ENCODE data around the gene AP3S1. TPM values are rescaled to one million over a fixed set of nuclear protein-coding genes. Genes with fewer than 3 reads are reported as not detected.

The AP3S1 gene
- total and polyA plus RNA-seq, 3 donors from 2014 or later = 103 to 136 (median 105) TPM

DNA sequence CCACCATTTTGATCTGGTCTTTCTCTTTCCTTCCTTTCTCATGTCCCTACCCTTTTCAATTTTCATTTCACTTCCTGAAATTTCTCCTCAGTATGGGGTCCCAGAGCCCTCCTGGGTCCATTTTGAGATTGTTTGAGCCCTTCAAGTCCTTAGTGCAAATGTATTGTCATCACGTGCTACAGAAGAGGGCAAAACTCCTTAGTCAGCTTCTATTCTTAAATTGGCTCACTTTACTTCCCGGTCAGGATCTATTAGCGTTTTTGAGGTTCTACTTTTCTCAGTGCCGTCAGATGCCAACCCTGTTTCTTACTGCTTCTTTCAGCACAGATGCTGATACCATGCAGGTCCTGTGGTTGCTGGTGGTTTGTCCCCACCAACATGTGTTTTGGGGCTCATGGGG, 6.3 kb upstream of the AP3S1 start:
- WGBS, 2 donors = 92 to 93% methylated on average over 4 of the region's 4 CpGs
- intact Hi-C loops (cut with DNase I; ENCODE audit: low total_unique reads) = no loop called here
- H3K9me3 ChIP-seq = no peaks in the 10 kb centered on the region
- H3K36me3 ChIP-seq (ENCODE audit: low read depth, missing control alignments) = no peaks in the 10 kb centered on the region
- H3K27ac ChIP-seq = no peak overlapping the region
- H3K4me3 ChIP-seq = no peak overlapping the region
- TF ChIP-seq, protein P1, sequence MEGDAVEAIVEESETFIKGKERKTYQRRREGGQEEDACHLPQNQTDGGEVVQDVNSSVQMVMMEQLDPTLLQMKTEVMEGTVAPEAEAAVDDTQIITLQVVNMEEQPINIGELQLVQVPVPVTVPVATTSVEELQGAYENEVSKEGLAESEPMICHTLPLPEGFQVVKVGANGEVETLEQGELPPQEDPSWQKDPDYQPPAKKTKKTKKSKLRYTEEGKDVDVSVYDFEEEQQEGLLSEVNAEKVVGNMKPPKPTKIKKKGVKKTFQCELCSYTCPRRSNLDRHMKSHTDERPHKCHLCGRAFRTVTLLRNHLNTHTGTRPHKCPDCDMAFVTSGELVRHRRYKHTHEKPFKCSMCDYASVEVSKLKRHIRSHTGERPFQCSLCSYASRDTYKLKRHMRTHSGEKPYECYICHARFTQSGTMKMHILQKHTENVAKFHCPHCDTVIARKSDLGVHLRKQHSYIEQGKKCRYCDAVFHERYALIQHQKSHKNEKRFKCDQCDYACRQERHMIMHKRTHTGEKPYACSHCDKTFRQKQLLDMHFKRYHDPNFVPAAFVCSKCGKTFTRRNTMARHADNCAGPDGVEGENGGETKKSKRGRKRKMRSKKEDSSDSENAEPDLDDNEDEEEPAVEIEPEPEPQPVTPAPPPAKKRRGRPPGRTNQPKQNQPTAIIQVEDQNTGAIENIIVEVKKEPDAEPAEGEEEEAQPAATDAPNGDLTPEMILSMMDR (IDR thresholded peaks at IDR 0.05) = no peak
- TF ChIP-seq POLR2A (IDR thresholded peaks at IDR 0.05) = no peak
- no peak for DNase-seq
- no peaks in the 10 kb centered on the region for H3K27me3 ChIP-seq
- H3K4me1 ChIP-seq = peaks cover 8% of the 10 kb centered on the region

GRCh38 chr5:115838885-115839518, 2.7 kb upstream of the AP3S1 start:
- Histone ChIP-seq H3K36me3 (ENCODE audit: low read depth, missing control alignments) (no peaks in the 10 kb centered on the region), H3K4me3 (no peak overlapping the region), H3K4me1 (peaks cover 16% of the 10 kb centered on the region), H3K9me3 (no peaks in the 10 kb centered on the region), H3K27me3 (no peaks in the 10 kb centered on the region), H3K27ac (no peak overlapping the region)
- no peak for TF ChIP-seq POLR2A (IDR thresholded peaks at IDR 0.05)
- TF ChIP-seq, protein P1 (IDR thresholded peaks at IDR 0.05) = peak in 2 of 3 experiments; percentile 47 to 61
- no peak for DNase-seq
- 20 to 25% methylated on average over 9 to 10 of the region's 10 CpGs for WGBS, 2 donors
- intact Hi-C loops (cut with DNase I; ENCODE audit: low total_unique reads) = no loop called here

DNA sequence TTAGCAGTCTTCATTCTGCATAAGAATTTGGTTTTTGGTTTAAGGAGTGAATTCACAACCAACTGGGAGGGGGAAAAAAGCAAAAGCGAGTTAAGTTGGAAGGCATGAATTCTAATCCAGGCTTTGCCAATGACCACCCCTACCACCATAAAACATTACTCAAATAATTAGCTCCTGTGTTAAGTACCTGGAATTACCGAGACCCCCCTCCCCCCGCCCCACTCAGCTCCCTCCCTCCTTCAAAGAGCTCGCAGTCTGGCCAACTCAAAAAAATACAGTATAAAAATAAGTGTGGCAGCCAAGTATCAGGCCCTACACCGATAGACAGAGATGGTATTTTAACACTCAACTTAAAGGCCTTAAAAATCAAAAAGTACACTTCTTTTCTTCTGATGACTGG, 862 bp upstream of the AP3S1 start:
- Histone ChIP-seq H3K27ac (peak overlapping the region; percentile 93 to 97), H3K9me3 (no peaks in the 10 kb centered on the region), H3K4me1 (peaks cover 23% of the 10 kb centered on the region), H3K36me3 (ENCODE audit: low read depth, missing control alignments) (no peaks in the 10 kb centered on the region), H3K27me3 (no peaks in the 10 kb centered on the region), H3K4me3 (peak overlapping the region; percentile 71 to 98)
- DNase-seq = no peak
- intact Hi-C loops (cut with DNase I; ENCODE audit: low total_unique reads) = no loop called here
- WGBS, 2 donors = 1 to 5% methylated on average over 5 of the region's 5 CpGs
- TF ChIP-seq POLR2A (IDR thresholded peaks at IDR 0.05) = no peak
- TF ChIP-seq, protein P1 (IDR thresholded peaks at IDR 0.05) = no peak

DNA sequence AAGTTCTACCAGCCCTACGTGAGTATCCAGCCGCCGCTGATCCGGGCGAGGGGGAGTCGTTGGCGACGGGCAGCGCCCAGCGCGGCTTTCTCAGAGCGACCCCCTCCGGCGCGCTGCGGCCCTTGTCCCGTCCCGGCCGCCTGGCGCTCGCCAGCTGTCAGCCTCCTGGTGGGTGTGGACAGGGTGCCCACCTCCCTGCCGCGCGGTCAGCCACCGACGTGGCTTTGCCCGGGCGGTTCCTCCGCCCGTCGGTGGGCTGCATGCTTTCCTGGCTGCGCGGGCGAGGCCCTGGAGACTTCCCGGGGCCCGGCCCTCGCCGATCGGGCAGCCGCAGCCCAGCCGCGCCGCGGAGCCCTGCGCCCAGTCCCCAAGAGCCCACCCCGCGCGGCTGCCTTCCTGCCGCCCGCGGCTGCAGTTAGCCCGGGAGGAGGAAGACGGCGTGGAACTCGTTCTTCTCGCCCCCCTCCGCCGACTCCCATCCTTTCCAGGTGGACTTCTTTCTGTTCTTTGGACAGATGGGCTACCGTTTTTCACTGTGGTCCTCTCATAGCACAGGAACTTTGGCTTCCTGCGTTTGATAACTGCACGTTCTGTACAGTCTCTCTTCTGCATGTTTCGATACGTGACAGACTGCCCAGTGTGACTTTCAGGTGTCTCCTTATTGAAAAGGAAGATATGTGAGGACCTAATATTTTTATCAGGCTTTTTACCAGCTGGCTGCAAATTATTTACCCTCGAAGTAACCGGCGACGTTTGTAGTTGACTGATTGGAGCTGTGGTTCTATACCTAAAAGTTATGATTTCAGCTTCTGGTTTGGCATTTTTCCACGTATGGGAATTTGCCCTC, 577 bp downstream of the AP3S1 start:
- peak overlapping the region; percentile 93 to 97 for H3K27ac ChIP-seq
- DNase-seq = peak; percentile 46
- H3K9me3 ChIP-seq = no peaks in the 10 kb centered on the region
- peaks cover 23% of the 10 kb centered on the region for H3K4me1 ChIP-seq
- intact Hi-C loops (cut with DNase I; ENCODE audit: low total_unique reads) = no loop called here
- TF ChIP-seq POLR2A (IDR thresholded peaks at IDR 0.05) = no peak
- TF ChIP-seq, protein P1 (IDR thresholded peaks at IDR 0.05) = peak in 2 of 3 experiments; percentile 2 to 24
- H3K36me3 ChIP-seq (ENCODE audit: low read depth, missing control alignments) = no peaks in the 10 kb centered on the region
- H3K27me3 ChIP-seq = no peaks in the 10 kb centered on the region
- H3K4me3 ChIP-seq = peak overlapping the region; percentile 71 to 98
- 0 to 2% methylated on average over 22 to 55 of the region's 68 CpGs for WGBS, 2 donors
